Thymus (tissue), 11 donors: ENCODE data around the gene SYNDIG1. TPM values are rescaled to one million over a fixed set of nuclear protein-coding genes. Genes with fewer than 3 reads are reported as not detected.

Experiments used
- DNase-seq, 9 donors: peaks; one replicate each; pipeline ENCODE4 v3.0.0-alpha.2; 2013; ENCODE audit warnings: low spot score in 9 of 9, low read depth in 6 of 9, missing footprints in 1 of 9
- H3K27ac ChIP-seq, 2 donors: one replicate each; pipeline ENCODE4 v1.5.1; 2013; ENCODE audit warnings: control low read depth in 1 of 2, low read depth in 1 of 2, low read length in 1 of 2, mild to moderate bottlenecking in 1 of 2, moderate library complexity in 1 of 2
- H3K27me3 ChIP-seq, 2 donors: one replicate each; pipeline ENCODE4 v1.5.1; 2013; ENCODE audit warnings: low read length in 1 of 2; ENCODE audit not compliant: control insufficient read depth in 2 of 2, insufficient read depth in 1 of 2
- H3K36me3 ChIP-seq, 2 donors: one replicate each; pipeline ENCODE4 v1.5.1; 2013; ENCODE audit warnings: low read length in 1 of 2, mild to moderate bottlenecking in 1 of 2, moderate library complexity in 1 of 2; ENCODE audit not compliant: control insufficient read depth in 2 of 2, insufficient read depth in 2 of 2
- H3K4me1 ChIP-seq, 2 donors: one replicate each; pipeline ENCODE4 v1.5.1; 2013; ENCODE audit warnings: low read length in 2 of 2; ENCODE audit not compliant: control insufficient read depth in 2 of 2, insufficient read depth in 2 of 2
- H3K4me3 ChIP-seq, 2 donors: one replicate each; pipeline ENCODE4 v1.5.1; 2013; ENCODE audit warnings: low read length in 2 of 2, control low read depth in 1 of 2, mild to moderate bottlenecking in 1 of 2
- H3K9me3 ChIP-seq, 2 donors: one replicate each; pipeline ENCODE4 v1.5.1; 2013; ENCODE audit warnings: low read length in 1 of 2, mild to moderate bottlenecking in 1 of 2; ENCODE audit not compliant: control insufficient read depth in 2 of 2, insufficient read depth in 1 of 2
- WGBS: extraction: QIAGEN DNeasy Blood & Tissue Kit; methylation state at CpG from one replicate; pipeline ENCODE4 v1.1.7; 2013; 5-methylcytosine and 5-hydroxymethylcytosine counted together
- polyA plus RNA-seq: library from polyadenylated mRNA; stranded (reverse); fragments of 200-250 nt; gene quantifications from one replicate; pipeline ENCODE4 v1.2.3, GENCODE V29; 2013
- total RNA-seq: library from RNA; stranded (reverse); fragments of 120-200 nt; gene quantifications from one replicate; pipeline ENCODE4 v1.2.4, GENCODE V29; 2013
- donor health status: healthy.

Gene SYNDIG1
- total and polyA plus RNA-seq, 2 donors, result 0.41 to 3.2 TPM

DNA sequence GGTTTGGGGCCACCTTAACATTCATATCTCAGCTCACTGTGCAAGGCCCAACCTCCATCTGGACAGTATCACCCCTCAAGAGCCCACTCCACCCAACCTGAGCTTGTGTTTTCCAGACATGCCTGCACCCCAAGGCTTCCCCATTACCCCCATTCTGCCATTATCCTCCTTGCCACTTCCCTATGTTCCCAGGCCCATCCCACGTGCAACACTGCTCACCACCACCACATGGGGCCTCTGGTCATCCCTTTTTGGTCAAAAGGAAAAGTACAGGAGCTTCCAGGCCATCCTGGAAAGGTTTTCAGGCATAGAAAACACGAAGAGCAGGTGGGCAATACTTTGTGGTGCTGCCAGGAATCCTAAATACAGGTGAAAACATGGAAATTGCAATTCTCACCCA is 140.3 kb downstream of the SYNDIG1 start:
- H3K4me3 ChIP-seq, result no peak overlapping the region
- 88% methylated on average over 2 of the region's 2 CpGs for WGBS
- H3K36me3 ChIP-seq, result no peaks in the 10 kb centered on the region
- DNase-seq, result no peak
- no peaks in the 10 kb centered on the region for H3K27me3 ChIP-seq
- H3K27ac ChIP-seq, result no peak overlapping the region
- peaks cover 13 to 14% of the 10 kb centered on the region in 2 donors for H3K4me1 ChIP-seq
- H3K9me3 ChIP-seq, result no peaks in the 10 kb centered on the region

DNA sequence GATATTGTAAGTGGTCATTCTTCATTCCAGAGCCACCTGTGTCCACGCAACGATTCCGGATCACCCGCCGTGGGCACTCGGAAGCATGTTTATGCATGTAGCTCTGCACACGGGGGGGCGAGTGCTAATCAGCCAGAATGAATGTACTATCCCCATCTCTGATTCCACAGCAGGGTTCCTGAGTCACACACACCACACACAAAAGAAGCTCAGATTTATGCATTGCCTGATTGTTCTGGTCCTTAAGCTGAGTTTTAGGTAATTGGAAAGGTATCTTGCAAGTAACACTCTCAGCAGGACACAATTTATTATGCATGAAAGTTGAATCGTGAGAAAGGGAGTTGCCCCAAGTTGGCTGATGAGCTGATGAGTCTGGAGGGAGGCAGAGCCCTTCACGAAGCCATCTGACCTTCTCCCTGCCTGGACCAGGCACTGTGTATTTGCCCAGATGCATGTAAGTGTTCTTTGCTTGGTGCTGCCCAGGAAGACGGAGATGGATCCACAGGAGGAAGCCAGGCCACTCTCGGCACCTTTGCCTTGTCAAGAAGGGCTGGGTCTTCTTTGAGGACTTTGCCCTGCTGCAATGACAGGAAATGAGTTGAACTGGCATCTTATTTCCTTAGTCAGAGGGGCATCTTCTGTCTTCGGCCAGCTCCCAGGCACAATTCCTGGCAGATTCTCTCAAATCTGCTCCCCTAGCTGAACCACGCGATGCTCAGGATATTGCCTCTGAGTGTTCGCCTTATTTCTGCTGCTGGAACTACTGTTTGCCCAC is 141.1 kb downstream of the SYNDIG1 start:
- no peaks in the 10 kb centered on the region for H3K9me3 ChIP-seq
- H3K36me3 ChIP-seq, result no peaks in the 10 kb centered on the region
- 82% methylated on average over 16 of the region's 16 CpGs for WGBS
- DNase-seq, result no peak
- H3K4me3 ChIP-seq, result no peak overlapping the region
- peaks cover 13 to 14% of the 10 kb centered on the region in 2 donors for H3K4me1 ChIP-seq
- no peak overlapping the region for H3K27ac ChIP-seq
- H3K27me3 ChIP-seq, result no peaks in the 10 kb centered on the region

DNA sequence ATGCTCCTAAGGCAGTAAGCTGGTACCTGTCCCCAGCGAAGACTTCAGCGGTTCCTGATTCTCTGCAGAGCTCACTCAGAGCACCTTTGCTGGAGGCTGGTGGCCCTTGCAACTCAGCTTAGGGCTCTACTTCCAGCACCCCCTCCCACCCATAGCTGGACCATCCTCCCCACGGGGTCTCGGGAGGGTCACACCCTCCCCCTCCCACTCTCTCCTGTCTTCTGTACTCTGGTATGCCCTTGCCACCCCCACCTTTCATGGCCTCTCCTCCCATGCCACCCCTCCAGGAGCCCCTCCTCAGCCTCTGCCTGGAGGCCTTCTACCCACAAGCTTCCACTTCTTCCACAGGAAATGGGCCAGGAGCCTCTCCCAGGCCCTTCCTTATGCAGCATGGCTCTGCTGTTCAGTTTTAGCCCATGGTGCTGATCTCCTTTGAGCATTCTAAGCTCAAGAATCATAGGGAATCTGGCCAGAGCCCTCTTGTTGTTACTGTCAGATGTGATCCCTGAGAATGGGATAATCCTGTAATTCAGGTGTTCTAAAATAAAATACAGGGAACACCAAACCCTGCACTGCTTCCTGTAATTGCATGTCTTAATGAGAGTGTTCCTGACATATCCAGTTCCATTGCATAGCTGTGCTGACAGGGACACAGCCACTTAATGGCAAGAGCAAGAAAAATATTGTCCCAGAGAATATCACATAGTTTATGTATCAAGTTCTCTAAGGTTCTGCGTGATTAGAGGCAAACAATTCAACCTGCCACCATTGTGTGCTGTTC is 142.1 kb downstream of the SYNDIG1 start:
- DNase-seq, result no peak
- Histone ChIP-seq H3K4me3 (no peak overlapping the region), H3K9me3 (peaks cover 0 to 3% of the 10 kb centered on the region in 2 donors), H3K4me1 (peaks cover 13 to 14% of the 10 kb centered on the region in 2 donors), H3K27ac (no peak overlapping the region), H3K36me3 (no peaks in the 10 kb centered on the region), H3K27me3 (no peaks in the 10 kb centered on the region)
- 98% methylated on average over 5 of the region's 5 CpGs for WGBS

DNA sequence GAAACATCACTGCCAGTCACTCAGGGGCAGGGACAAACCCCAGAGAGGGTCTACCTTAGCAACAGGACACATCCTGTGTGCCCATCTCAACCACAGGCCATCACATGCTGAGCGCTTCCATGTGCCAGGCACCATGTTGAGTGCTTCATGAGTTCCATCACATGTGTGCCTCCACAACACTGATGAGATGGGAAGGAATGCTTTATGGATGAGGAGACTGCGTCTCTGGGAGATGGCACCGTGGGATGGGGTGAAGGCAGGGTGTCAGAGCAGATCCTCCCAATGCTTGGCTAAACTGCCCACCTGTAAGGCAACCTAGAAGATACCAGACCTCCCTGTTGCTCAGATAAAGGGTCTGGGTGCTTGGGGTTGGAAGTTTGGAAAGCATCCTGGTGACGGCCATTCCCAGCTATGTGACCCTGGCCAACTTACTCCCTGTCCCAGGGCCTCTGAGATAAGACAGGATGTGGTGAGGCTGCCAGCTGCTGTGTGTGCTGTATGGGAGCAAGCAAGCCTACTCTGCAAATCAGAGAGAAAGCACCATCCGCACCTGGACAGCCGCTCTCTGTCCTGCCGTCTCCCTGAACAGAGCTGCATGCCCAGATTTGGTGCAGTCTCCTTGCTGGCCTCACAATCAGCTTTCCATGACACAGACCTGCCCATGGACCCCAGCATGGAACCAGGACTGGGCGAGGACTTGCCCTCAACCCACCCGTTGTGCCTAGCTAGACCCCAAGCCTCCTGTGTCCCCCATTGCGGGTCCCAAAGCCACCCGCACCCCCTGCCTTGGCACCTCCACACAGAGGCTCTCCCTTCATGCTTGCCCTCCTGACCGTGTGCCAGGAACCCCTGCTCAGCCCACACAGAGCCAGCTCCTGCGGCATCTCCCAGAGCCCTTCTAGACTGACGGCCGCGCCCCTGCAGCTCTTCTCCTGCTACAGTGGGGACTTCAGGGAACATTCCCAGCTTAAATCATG is 143.7 kb downstream of the SYNDIG1 start:
- peak in 4 of 9 donors; percentile 49 to 67 (median 52) for DNase-seq
- Histone ChIP-seq H3K27me3 (no peaks in the 10 kb centered on the region), H3K4me3 (no peak overlapping the region), H3K4me1 (peaks cover 13 to 14% of the 10 kb centered on the region in 2 donors), H3K36me3 (no peaks in the 10 kb centered on the region), H3K27ac (no peak overlapping the region), H3K9me3 (peaks cover 0 to 7% of the 10 kb centered on the region in 2 donors)
- 78% methylated on average over 16 of the region's 16 CpGs for WGBS

DNA sequence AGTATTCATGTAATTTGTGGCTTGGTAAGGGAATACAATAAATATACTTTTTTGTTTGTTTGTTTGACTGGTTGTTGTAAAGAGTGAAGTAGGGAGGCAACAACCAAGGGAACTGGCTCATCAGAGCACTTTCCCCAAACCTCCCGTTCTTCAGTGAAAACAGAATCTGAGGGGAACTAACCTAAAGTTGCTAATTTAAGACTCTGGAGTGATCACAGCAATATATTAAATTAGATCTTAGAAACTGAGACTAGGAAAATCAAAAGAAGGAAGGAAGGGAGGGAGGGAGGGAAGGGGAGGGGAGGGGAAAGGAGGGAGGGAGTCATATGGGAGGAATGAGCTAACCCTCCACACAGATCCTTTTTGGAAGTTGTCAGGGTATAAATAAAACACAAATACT is 144.9 kb downstream of the SYNDIG1 start:
- 77% methylated on average over 1 of the region's 1 CpG for WGBS
- Histone ChIP-seq H3K4me1 (peaks cover 13 to 14% of the 10 kb centered on the region in 2 donors), H3K4me3 (no peak overlapping the region), H3K27ac (no peak overlapping the region), H3K36me3 (no peaks in the 10 kb centered on the region), H3K9me3 (peaks cover 0 to 7% of the 10 kb centered on the region in 2 donors), H3K27me3 (no peaks in the 10 kb centered on the region)
- DNase-seq, result no peak

DNA sequence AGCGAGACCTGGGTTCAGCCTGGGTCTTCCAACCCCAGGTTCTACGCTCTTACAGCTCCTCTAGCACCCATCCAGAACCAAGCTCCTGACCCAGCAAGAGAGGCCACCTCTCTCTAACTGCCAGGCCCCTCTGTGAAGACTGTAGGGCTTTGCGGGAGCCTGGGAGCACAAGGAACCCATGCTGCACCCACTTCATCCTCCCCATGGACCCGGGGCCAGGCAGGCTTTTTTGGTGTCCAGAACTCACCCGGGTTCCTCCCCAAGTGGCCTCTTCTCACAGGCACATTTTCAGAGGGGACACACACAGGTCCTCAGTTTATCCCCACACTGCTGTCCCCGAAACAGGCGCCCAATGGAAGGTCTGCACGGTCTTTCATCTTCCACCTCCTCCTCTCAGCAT is 145.9 kb downstream of the SYNDIG1 start:
- Histone ChIP-seq H3K9me3 (peaks cover 0 to 7% of the 10 kb centered on the region in 2 donors), H3K27ac (no peak overlapping the region), H3K4me1 (peaks cover 16 to 17% of the 10 kb centered on the region in 2 donors), H3K27me3 (no peaks in the 10 kb centered on the region), H3K36me3 (no peaks in the 10 kb centered on the region), H3K4me3 (no peak overlapping the region)
- DNase-seq, result no peak
- WGBS, result 93% methylated on average over 8 of the region's 8 CpGs

DNA sequence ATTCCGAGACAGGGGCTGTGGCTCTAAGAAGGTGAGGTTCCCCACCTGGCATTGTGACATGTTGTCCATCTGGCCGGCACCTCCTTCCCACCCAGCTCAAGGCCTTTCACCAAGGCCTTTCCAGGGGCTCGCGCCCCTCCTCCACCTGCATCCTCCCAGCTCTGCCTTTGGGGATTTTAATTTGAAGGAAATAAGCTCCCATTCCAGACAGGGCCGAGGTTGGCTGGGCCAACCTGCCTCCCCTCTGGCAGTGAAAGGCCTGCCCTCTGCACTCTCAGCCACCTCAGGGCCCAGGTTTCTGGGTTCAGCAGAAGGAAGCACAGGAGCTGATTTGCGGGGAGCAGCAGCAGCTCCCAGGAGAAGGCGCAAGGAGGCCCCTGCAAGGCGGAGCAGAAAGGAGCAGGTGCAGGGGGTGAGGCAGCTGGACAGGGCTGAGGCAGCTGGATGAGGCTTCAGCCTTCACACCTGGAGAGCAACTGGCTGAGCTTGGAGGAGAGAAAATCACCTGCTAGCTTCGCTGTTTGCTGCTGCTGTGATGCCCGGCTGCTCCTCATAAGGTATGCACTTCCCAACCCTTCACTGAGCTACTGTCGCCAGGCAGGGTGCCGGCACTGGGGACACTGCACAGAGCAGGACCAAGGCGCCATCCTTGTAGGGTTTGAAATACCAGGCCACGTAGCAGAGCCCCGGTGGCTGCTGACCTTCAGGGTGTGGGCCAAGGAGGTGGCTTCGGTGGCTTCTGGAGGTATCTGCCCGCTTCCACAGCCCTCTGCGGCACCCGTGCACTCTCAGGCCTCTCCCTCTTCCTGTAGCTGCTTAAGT is 147.0 kb downstream of the SYNDIG1 start:
- H3K27me3 ChIP-seq, result no peaks in the 10 kb centered on the region
- WGBS, result 96% methylated on average over 19 of the region's 19 CpGs
- peaks cover 0 to 7% of the 10 kb centered on the region in 2 donors for H3K9me3 ChIP-seq
- no peaks in the 10 kb centered on the region for H3K36me3 ChIP-seq
- no peak for DNase-seq
- peaks cover 16 to 17% of the 10 kb centered on the region in 2 donors for H3K4me1 ChIP-seq
- no peak overlapping the region for H3K4me3 ChIP-seq
- H3K27ac ChIP-seq, result no peak overlapping the region

DNA sequence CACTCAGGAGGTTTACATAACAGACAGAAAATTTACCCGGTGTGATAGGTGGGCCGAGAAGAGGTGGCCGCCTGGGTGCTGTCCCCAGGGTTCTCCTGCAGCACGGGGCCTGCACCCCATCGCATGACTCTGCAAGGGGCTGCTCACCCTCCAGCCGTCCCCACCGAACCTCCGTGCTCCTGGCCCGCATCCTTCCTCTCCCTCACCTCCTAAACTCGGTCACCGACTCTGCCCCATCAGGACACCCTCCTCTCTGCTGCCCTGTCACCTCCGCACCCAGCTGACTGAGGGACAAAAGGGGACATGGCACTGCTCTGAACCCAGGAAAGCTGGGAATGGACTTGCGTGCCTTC is 147.6 kb downstream of the SYNDIG1 start:
- Histone ChIP-seq H3K36me3 (no peaks in the 10 kb centered on the region), H3K4me3 (no peak overlapping the region), H3K27ac (no peak overlapping the region), H3K27me3 (no peaks in the 10 kb centered on the region), H3K9me3 (peaks cover 0 to 7% of the 10 kb centered on the region in 2 donors), H3K4me1 (peaks cover 16 to 17% of the 10 kb centered on the region in 2 donors)
- 99% methylated on average over 13 of the region's 13 CpGs for WGBS
- no peak for DNase-seq
